Measurements from ENCODE around the gene DMRTA2. TPM values are rescaled to one million over a fixed set of nuclear protein-coding genes. Genes with fewer than 3 reads are reported as not detected.
A peak's percentile ranks its signal among the peaks of the same experiment; 100 is the strongest.

The DMRTA2 gene
- total RNA-seq, 1 donor from 2014 or later, result not detected

DNA sequence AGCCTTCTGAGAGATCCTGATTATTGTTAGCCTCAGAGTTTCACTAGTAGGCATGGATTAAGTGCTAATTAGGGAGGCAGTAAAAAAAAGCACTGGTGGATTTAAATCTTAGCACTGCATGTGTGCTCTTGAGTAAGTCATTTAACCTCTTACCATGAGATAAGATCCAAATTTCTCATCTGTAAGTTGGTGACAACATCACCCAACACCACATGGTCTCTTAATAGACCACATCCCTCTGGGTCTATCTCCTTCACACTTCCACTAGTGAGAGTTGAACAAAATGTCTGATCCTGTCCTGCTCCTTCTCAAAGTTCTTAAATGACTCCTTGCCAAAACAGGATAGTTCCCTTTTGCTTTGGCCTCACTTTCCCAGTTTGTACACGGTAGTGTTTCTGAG lies 29.5 kb upstream of the DMRTA2 start:
- no peaks in the 10 kb centered on the region for H3K36me3 Mint-ChIP-seq
- no peak overlapping the region for H3K4me3 ChIP-seq
- no peak overlapping the region for H3K27ac ChIP-seq
- peaks cover 24% of the 10 kb centered on the region for H3K4me1 ChIP-seq
- no peaks in the 10 kb centered on the region for H3K9me3 ChIP-seq (ENCODE audit: low read depth)
- no peak for DNase-seq (ENCODE audit: low spot score)
- no peaks in the 10 kb centered on the region for H3K9me3 Mint-ChIP-seq
- no peak for TF ChIP-seq EZH2phosphoT487 (IDR thresholded peaks at IDR 0.05)
- peaks cover 6% of the 10 kb centered on the region for H4K20me1 ChIP-seq (ENCODE audit: low read depth)
- no peak overlapping the region for H3K4me3 Mint-ChIP-seq
- H3K27ac Mint-ChIP-seq, result no peak overlapping the region
- no peak overlapping the region for H3K9ac ChIP-seq
- H3K4me2 ChIP-seq, result peak overlapping the region; percentile 59
- peaks cover 2% of the 10 kb centered on the region for H3K27me3 Mint-ChIP-seq (ENCODE audit: insufficient read depth, low read depth)
- peaks cover 17% of the 10 kb centered on the region for H3K4me1 Mint-ChIP-seq
- no peak overlapping the region for H2AFZ ChIP-seq (replicated peaks)
- no peaks in the 10 kb centered on the region for H3K27me3 ChIP-seq
- H3K36me3 ChIP-seq, result no peaks in the 10 kb centered on the region
- H3K79me2 ChIP-seq (ENCODE audit: low read depth), result no peaks in the 10 kb centered on the region
- no peaks in the 10 kb centered on the region for H3F3A ChIP-seq (ENCODE audit: low read depth)

DNA sequence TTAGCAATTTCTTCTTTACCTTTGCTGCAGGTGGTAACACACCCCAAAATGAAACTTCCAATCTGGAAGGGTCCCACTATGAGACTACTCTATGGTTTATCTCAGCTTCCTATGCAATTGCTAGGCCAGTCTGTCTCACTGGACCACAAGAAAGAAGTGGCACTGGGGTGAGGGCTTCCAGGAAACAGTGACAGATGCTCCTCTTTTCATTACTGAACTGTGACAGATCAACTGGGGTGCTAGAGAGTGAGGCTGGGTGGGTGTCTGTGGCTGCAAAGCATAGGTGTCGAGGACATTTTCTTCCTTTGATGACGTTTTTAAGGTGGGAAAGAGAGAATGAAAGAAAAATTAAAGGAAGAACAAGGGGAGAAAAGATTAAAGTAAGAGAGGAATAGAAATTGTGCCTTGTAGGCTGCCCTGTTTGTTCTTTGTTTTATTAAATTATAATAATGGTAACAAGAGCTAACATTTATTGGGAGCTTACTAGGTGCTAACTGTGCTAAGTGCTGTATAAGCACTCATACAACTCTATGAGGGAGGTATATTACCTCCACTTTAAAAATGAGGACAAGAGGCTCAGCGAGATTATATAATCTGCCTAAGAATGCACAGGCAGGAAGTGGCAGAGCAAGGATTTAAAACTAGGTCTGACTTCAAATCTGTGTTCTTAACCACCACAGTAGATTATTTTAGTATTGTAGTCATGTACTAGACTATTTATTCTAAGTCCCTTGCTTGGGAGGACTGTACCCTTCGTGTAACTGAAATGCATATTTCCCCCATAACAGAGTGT lies 27.8 kb upstream of the DMRTA2 start:
- H3K27me3 Mint-ChIP-seq (ENCODE audit: insufficient read depth, low read depth), result peaks cover 2% of the 10 kb centered on the region
- H3K4me1 Mint-ChIP-seq, result peaks cover 17% of the 10 kb centered on the region
- Histone ChIP-seq H3K27ac (no peak overlapping the region), H3K4me2 (no peak overlapping the region), H3F3A (ENCODE audit: low read depth) (no peaks in the 10 kb centered on the region), H3K9me3 (ENCODE audit: low read depth) (no peaks in the 10 kb centered on the region), H3K79me2 (ENCODE audit: low read depth) (no peaks in the 10 kb centered on the region), H3K9ac (no peak overlapping the region), H2AFZ (replicated peaks) (no peak overlapping the region), H3K27me3 (no peaks in the 10 kb centered on the region), H3K4me1 (peaks cover 24% of the 10 kb centered on the region), H3K4me3 (no peak overlapping the region), H3K36me3 (no peaks in the 10 kb centered on the region), H4K20me1 (ENCODE audit: low read depth) (peaks cover 6% of the 10 kb centered on the region)
- H3K4me3 Mint-ChIP-seq, result no peak overlapping the region
- DNase-seq (ENCODE audit: low spot score), result no peak
- TF ChIP-seq EZH2 (IDR thresholded peaks at IDR 0.05) (no peak), EZH2phosphoT487 (IDR thresholded peaks at IDR 0.05) (no peak)
- TF ChIP-seq, protein P1, sequence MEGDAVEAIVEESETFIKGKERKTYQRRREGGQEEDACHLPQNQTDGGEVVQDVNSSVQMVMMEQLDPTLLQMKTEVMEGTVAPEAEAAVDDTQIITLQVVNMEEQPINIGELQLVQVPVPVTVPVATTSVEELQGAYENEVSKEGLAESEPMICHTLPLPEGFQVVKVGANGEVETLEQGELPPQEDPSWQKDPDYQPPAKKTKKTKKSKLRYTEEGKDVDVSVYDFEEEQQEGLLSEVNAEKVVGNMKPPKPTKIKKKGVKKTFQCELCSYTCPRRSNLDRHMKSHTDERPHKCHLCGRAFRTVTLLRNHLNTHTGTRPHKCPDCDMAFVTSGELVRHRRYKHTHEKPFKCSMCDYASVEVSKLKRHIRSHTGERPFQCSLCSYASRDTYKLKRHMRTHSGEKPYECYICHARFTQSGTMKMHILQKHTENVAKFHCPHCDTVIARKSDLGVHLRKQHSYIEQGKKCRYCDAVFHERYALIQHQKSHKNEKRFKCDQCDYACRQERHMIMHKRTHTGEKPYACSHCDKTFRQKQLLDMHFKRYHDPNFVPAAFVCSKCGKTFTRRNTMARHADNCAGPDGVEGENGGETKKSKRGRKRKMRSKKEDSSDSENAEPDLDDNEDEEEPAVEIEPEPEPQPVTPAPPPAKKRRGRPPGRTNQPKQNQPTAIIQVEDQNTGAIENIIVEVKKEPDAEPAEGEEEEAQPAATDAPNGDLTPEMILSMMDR (IDR thresholded peaks at IDR 0.05), result no peak
- no peaks in the 10 kb centered on the region for H3K9me3 Mint-ChIP-seq
- no peaks in the 10 kb centered on the region for H3K36me3 Mint-ChIP-seq
- H3K27ac Mint-ChIP-seq, result no peak overlapping the region

DNA sequence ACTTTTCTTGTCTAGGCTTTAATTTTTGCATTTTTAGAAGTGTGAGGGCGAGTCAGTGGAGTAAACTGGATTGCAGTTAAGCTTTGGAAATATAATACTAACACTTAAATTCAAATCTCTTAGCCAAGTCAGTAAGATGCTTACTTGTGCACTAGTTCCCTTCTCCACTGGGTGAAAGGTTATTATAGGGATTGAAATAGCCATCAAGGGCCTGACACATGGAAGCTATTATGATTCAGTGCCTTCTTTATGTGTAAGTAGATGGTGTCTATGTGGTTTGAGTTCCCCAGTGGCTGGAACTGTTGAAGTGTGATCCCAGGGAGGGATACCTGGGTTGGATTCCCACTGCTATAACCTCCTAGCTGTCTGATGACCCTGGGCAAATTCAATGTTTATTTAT lies 24.7 kb upstream of the DMRTA2 start:
- H3K4me1 ChIP-seq, result peaks cover 15% of the 10 kb centered on the region
- peaks cover 3% of the 10 kb centered on the region for H3K27me3 Mint-ChIP-seq (ENCODE audit: insufficient read depth, low read depth)

More for the DNA sequence above, 24.7 kb upstream of the DMRTA2 start:
- H4K20me1 ChIP-seq (ENCODE audit: low read depth), result peaks cover 4% of the 10 kb centered on the region
- H3K9me3 Mint-ChIP-seq, result no peaks in the 10 kb centered on the region
- H3K27me3 ChIP-seq, result no peaks in the 10 kb centered on the region
- no peak overlapping the region for H2AFZ ChIP-seq (replicated peaks)
- no peak overlapping the region for H3K27ac Mint-ChIP-seq
- H3K79me2 ChIP-seq (ENCODE audit: low read depth), result no peaks in the 10 kb centered on the region
- no peaks in the 10 kb centered on the region for H3K36me3 ChIP-seq
- no peak overlapping the region for H3K4me3 ChIP-seq
- TF ChIP-seq EZH2 (IDR thresholded peaks at IDR 0.05), result no peak
- no peak for TF ChIP-seq EZH2phosphoT487 (IDR thresholded peaks at IDR 0.05)
- TF ChIP-seq, protein P1 (IDR thresholded peaks at IDR 0.05), result no peak
- no peak overlapping the region for H3K9ac ChIP-seq
- no peak overlapping the region for H3K27ac ChIP-seq
- DNase-seq (ENCODE audit: low spot score), result no peak
- no peak overlapping the region for H3K4me3 Mint-ChIP-seq
- peaks cover 17% of the 10 kb centered on the region for H3K4me1 Mint-ChIP-seq
- no peaks in the 10 kb centered on the region for H3K36me3 Mint-ChIP-seq
- no peak overlapping the region for H3K4me2 ChIP-seq
- no peaks in the 10 kb centered on the region for H3F3A ChIP-seq (ENCODE audit: low read depth)
- H3K9me3 ChIP-seq (ENCODE audit: low read depth), result no peaks in the 10 kb centered on the region

All from neural progenitor cell (in vitro differentiated cells).